ENCODE data around the gene EFNA5. TPM values are rescaled to one million over a fixed set of nuclear protein-coding genes. Genes with fewer than 3 reads are reported as not detected.
"Not testable (repeated sequence)": the region's sequence is repeated elsewhere in the genome, so short reads cannot be mapped to it uniquely, and the experiment has no call there.

Gene EFNA5
- total RNA-seq, 1 experiment from 2014 or later, result 5.9 TPM

DNA sequence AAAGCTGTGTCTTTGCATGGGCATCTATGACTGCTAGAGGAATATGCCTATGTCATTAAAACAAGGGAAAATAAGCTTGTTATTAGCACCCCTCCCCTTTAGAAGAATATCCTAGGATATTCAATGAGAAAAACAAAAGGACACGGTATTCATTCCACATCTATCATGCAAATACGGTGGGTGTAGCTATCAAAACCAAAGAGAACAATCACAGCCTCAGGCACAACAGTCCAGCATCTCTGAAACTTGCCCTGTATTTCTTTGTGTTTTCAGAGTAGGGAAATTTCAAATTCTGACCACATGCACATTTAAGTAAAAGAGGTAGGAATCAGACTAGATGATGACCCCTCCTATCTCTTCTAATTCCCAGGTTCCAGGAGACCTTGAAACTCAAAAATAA, 209.9 kb downstream of the EFNA5 start:
- DNase-seq (ENCODE audit: low spot score), result no peak

DNA sequence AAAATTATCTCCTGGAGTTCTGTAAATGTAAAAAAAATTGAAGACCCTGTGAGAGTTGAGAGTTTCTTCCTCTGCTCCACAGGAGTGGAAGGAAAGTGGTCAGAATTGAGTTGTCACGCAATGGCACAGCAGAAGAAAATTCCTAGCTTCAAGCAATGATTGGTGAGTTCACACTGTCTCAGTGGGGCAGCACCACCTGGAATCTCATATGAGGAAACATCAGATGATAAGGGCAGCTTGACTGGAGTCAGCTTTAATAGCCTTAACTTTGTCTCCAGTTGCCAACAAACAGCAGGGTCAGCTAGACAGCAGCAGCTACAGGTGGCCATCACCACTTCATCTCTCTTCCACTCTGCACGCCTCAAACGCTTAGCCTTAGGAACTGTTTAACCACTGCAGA, 211.1 kb downstream of the EFNA5 start:
- DNase-seq (ENCODE audit: low spot score), result no peak

DNA sequence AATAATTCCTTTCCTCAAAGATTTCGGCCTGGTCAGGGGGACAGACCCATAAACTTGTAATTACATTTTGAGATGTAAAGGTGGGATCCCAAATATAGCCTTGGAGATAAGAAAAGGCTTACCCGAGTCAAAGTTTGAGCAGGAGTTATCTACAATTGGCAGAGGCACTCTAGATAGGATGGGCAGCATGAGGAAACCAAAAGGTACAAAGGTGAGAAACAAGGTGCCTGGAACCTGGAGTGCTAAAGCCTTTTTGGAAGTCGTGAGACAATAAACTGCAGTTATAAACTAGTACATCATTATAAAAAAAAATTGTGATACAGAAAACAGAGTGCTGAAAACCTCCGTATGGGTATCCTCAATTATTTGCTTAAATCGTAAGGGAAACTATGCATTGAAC, 212.4 kb downstream of the EFNA5 start:
- no peak for DNase-seq (ENCODE audit: low spot score)

- DNase-seq (ENCODE audit: low spot score), result no peak
Observed at GRCh38 chr5:107457881-107458280, 212.9 kb downstream of the EFNA5 start.

DNA sequence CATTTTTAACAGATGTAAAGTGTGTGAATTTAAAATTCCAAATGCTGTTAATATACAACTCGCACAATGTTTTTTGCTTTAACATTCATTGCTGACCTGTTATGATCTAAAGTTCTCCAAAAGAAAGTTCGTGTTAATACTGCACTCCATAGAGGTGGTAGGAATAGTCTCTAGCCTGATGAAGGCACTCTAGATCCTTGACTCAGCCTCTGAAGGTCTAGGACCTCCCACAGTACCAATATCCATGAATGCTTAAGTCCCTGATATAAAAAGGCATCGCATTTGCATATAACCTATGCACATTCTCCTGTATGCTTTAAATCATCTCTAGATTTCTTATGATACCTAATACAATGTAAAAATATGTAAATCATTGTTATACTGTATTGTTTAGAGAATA, 213.6 kb downstream of the EFNA5 start:
- DNase-seq (ENCODE audit: low spot score), result no peak

GRCh38 chr5:107456281-107456715, 214.4 kb downstream of the EFNA5 start:
- DNase-seq (ENCODE audit: low spot score), result no peak

DNA sequence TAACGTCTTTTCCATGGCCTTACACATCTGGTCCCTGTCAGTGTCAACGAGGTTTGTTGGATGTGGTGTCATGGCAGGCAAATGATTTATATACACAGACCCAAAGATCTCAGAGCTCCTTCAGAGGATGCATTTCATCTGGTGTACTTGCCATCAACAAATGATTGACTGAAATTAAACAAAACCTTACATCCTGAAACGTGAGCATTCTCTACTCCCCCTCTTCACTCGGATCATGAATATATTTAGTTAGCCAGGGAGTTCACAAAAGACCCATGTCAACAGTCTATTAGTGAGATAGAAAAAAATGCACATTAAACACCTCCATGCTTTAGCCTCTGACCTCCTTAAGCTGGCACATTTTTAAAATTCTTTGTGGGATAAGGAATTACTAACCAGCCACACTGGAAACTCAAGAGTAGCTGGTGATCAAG, 215.6 kb downstream of the EFNA5 start:
- peak; percentile 53 for DNase-seq (ENCODE audit: low spot score)

- DNase-seq (ENCODE audit: low spot score), result not testable (repeated sequence)
Observed at GRCh38 chr5:107451827-107452226, 218.9 kb downstream of the EFNA5 start.

GRCh38 chr5:107451028-107451427, 219.7 kb downstream of the EFNA5 start:
- DNase-seq (ENCODE audit: low spot score), result no peak

DNA sequence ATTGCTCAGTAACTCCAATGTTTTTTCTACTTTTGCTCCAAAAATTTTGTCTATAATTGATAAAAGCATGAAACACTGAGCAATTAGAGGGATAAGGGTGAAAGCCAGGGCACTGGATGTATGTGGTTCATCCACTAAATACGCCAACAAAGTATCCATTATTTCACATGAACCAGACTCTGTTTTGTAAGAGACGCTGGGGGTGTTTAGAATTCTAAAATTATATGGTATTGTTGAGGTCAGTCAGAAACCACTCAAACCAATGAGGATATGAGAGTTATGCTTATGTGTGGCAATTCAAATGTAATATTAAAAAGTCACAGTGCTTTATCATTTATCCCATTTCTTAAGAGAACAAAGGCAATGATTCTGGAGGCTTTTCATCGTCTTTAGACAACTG, 220.2 kb downstream of the EFNA5 start:
- no peak for DNase-seq (ENCODE audit: low spot score)

DNA sequence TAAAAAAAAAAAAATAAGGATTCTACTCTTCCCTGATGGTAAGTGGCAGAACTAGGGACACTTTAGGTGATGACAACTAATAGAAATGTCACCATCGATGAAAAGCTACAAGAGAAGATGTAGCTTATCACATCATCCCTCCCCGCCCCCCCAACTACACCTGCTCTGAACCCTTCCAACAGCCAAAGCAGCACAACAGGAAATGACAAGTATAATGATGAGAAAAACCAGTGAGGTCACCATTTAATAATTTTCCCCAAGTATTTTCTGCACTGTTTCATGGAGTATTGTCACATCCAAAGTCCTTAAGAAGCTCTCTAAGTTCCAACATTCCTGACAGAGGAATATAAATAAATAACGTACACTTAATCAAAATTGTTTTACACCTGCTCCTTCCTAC, 221.4 kb downstream of the EFNA5 start:
- DNase-seq (ENCODE audit: low spot score), result no peak

DNA sequence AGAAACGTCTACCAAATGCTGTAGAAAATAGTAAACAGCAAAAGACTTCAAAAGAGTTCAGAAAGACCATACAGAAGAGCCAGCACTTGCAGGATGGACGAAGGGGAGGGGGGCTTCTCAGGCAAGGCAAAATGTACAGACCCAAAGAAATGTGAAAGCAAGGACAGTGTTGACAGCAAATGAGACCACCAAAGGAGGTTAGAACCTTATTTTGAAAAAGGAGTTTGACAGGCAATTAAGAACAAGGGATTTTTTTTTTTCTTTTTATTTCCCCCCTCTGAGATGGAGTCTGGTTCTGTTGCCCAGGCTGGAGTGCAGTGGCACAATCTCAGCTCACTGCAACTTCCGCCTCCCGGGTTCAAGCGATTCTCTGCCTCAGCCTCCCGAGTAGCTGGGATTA, 223.2 kb downstream of the EFNA5 start:
- no peak for DNase-seq (ENCODE audit: low spot score)

- DNase-seq (ENCODE audit: low spot score), result no peak
Observed at GRCh38 chr5:107446972-107447371, 223.8 kb downstream of the EFNA5 start.

- no peak for DNase-seq (ENCODE audit: low spot score)
Observed at GRCh38 chr5:107444300-107444699, 226.4 kb downstream of the EFNA5 start.

- no peak for DNase-seq (ENCODE audit: low spot score)
Observed at GRCh38 chr5:107443897-107444296, 226.8 kb downstream of the EFNA5 start.

GRCh38 chr5:107442452-107442851, 228.3 kb downstream of the EFNA5 start:
- DNase-seq (ENCODE audit: low spot score), result no peak

DNA sequence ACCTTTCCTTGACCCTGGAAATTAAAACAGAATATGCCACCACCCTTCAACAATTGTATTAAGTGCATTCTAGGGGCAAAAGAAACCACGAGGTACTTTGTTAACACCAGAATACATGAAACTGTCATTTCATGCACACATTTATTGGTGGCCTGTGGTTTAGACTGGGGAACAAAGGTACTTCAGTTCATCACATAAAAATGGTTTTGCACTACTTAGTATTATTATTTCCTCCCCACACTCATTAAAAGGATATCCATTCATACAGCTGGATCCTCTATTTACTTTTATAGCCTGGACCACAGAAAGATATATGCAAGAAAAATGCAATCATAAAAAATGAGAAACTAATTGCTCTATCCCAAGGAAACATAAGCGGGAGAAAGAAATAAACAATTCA, 230.9 kb downstream of the EFNA5 start:
- no peak for DNase-seq (ENCODE audit: low spot score)

GRCh38 chr5:107437986-107438510, 232.7 kb downstream of the EFNA5 start:
- no peak for DNase-seq (ENCODE audit: low spot score)

DNA sequence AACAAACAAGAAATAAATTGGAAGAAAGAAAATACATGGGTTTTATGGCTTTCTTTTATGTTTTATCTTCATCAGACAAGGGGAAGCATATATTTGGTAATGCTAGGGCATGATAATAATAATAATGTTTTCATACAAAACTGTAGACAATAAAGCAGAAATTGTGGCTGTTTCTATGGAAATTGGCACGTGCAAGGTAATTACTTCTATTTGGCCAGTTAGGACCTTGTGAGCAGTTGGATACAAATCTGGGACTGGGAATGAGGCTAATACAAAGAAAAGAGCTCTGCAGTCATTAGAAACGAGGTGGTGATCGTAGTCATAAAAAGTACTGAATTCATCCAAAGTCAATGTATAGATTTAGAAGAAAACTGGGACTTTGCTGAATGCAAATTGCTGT, 233.6 kb downstream of the EFNA5 start:
- DNase-seq (ENCODE audit: low spot score), result no peak

- DNase-seq (ENCODE audit: low spot score), result no peak
Observed at GRCh38 chr5:107436201-107436600, 234.5 kb downstream of the EFNA5 start.

DNA sequence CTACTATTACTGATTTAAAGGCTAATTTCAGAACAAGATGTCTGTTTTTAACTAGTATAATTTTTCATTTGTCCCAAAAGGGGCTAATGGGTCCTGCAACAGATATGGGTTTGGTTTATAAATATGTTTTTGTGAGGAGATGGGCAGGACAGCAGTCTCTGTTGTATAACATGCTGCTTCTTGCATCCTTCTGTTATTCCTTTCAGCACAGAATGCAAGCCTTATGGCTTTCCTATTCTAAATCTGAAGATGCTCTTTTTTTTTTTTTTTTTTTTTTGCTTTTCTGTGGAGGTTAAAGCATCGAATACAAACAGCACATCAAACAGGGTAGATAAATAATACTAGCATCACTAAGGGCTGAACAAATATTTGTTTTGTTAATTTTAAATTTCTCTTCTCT, 235.7 kb downstream of the EFNA5 start:
- no peak for DNase-seq (ENCODE audit: low spot score)

DNA sequence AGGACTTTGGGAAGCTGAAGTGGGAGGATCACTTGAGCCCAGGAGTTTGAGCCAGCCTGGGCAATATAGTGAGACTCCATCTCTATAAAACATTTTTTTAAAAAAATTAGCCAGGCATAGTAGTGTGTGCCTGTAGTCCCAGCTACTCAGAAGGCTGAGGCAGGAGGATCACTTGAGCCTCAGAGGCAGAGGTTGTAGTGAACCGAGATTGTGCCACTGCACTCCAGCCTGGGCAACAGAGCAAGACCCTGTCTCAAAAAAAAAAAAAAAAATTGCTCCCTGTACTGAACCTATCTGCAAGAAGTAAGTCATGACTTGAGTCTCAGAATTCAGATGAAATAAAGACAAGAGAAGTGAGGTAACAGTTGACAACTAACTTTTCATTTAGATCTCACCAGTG, 237.1 kb downstream of the EFNA5 start:
- not testable (repeated sequence) for DNase-seq (ENCODE audit: low spot score)

DNA sequence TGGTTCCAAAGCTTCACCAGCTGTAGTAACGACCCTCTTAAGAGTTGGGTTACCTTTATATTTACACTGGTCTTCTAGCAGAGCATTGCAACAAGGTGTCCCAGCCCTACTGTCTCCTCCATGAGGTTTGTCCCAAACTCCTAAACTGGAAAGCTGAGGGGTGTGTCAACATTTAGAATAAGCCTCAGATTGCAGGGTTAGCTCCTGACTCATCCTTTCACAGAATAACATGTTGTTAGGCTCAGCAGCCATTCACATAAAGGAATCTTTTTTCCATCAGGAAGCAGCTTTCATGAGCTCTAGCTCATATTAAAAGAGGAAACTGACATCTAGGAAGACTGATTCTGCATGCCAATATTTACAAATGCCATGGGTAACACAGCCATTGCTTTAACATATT, 238.7 kb downstream of the EFNA5 start:
- DNase-seq (ENCODE audit: low spot score), result no peak

GRCh38 chr5:107431536-107431935, 239.2 kb downstream of the EFNA5 start:
- no peak for DNase-seq (ENCODE audit: low spot score)

All from HT-29 (cell line).